WTC11 (cell line): ENCODE measurements around the gene CAMSAP1. TPM values are rescaled to one million over a fixed set of nuclear protein-coding genes. Genes with fewer than 3 reads are reported as not detected.

Experiments
- ATAC-seq: fragments of 200-7000 bp; cut with Tn5 transposase; 2 replicates; pipeline ENCODE4 v1.10.0; 2021; ENCODE audit warnings: mild to moderate bottlenecking, moderate library complexity
- CTCF ChIA-PET: fragments of 300-600 bp; sonication (Branson Sonifier 250); formaldehyde crosslinking; loops from one replicate; lab custom pipeline; 2021; ENCODE audit warnings: antibody characterized with exemption; lab: Charles Lee
- POLR2A ChIA-PET: fragments of 350-600 bp; sonication (Branson Sonifier 250); formaldehyde crosslinking; loops from one replicate; lab custom pipeline; 2021; ENCODE audit warnings: antibody characterized with exemption; lab: Charles Lee
- DNase-seq: peaks from one replicate; pipeline ENCODE4 v3.0.0; 2021; ENCODE audit warnings: low spot score
- H3K27ac Mint-ChIP-seq: 2 replicates; pipeline ENCODE4 v1.8.0; 2021; ENCODE audit warnings: mixed read lengths
- H3K27me3 Mint-ChIP-seq: 2 replicates; pipeline ENCODE4 v1.8.0; 2021; ENCODE audit warnings: low read depth, mild to moderate bottlenecking, moderate library complexity, mixed read lengths
- H3K36me3 Mint-ChIP-seq: 2 replicates; pipeline ENCODE4 v1.8.0; 2021; ENCODE audit warnings: mixed read lengths
- H3K4me1 Mint-ChIP-seq: 2 replicates; pipeline ENCODE4 v1.8.0; 2022; ENCODE audit warnings: mixed read lengths
- H3K4me3 Mint-ChIP-seq: 2 replicates; pipeline ENCODE4 v1.8.0; 2021; ENCODE audit warnings: mild to moderate bottlenecking, moderate library complexity, mixed read lengths
- H3K9me3 Mint-ChIP-seq: 2 replicates; pipeline ENCODE4 v1.8.0; 2021; ENCODE audit warnings: mixed read lengths
- ATF1 ChIP-seq: sonication (generic); formaldehyde crosslinking; IDR thresholded peaks from 2 replicates; pipeline ENCODE4 v1.8.1; 2023; ENCODE audit warnings: mild to moderate bottlenecking, moderate library complexity, missing genetic modification reagents
- CREM ChIP-seq: sonication (generic); formaldehyde crosslinking; IDR thresholded peaks from 2 replicates; pipeline ENCODE4 v1.8.1; 2022; ENCODE audit warnings: mild to moderate bottlenecking, missing genetic modification reagents, moderate library complexity
- FOXP1 ChIP-seq: sonication (generic); formaldehyde crosslinking; IDR thresholded peaks from 2 replicates; pipeline ENCODE4 v1.8.0; 2022; ENCODE audit warnings: missing genetic modification reagents, mild to moderate bottlenecking, moderate library complexity, borderline replicate concordance
- JAZF1 ChIP-seq: fragments of 250-450 bp; sonication (Bioruptor Pico); IDR thresholded peaks from 2 replicates; pipeline ENCODE4 v1.9.0; 2021; ENCODE audit warnings: moderate library complexity, mild to moderate bottlenecking, inconsistent platforms
- MAX ChIP-seq: sonication (generic); formaldehyde crosslinking; IDR thresholded peaks from 2 replicates; pipeline ENCODE4 v1.8.0; 2022; ENCODE audit warnings: mild to moderate bottlenecking, missing genetic modification reagents
- NR1H2 ChIP-seq: sonication (generic); formaldehyde crosslinking; IDR thresholded peaks from 2 replicates; pipeline ENCODE4 v1.9.0; 2021; ENCODE audit warnings: mild to moderate bottlenecking, moderate library complexity, missing genetic modification reagents
- NR3C1 ChIP-seq: sonication (generic); formaldehyde crosslinking; conservative IDR thresholded peaks from 2 replicates; pipeline ENCODE4 v1.8.1; 2023; ENCODE audit warnings: low read depth, mild to moderate bottlenecking, missing genetic modification reagents
- PRRX2 ChIP-seq: fragments of 250-450 bp; sonication (Bioruptor Pico); IDR thresholded peaks from 2 replicates; pipeline ENCODE4 v1.8.0; 2021; ENCODE audit warnings: mild to moderate bottlenecking
- SMAD4 ChIP-seq: sonication (generic); formaldehyde crosslinking; IDR thresholded peaks from 2 replicates; pipeline ENCODE4 v1.8.0; 2022; ENCODE audit warnings: mild to moderate bottlenecking, missing genetic modification reagents
- SP1 ChIP-seq: sonication (generic); formaldehyde crosslinking; conservative IDR thresholded peaks from 2 replicates; pipeline ENCODE4 v1.8.1; 2022; ENCODE audit warnings: missing genetic modification reagents
- TEAD4 ChIP-seq: sonication (generic); formaldehyde crosslinking; IDR thresholded peaks from 2 replicates; pipeline ENCODE4 v1.8.0; 2022; ENCODE audit warnings: mild to moderate bottlenecking, missing genetic modification reagents
- ZNF121 ChIP-seq: sonication (generic); formaldehyde crosslinking; IDR thresholded peaks from 2 replicates; pipeline ENCODE4 v1.8.0; 2023; ENCODE audit warnings: missing genetic modification reagents
- ZNF281 ChIP-seq: sonication (generic); formaldehyde crosslinking; IDR thresholded peaks from 2 replicates; pipeline ENCODE4 v1.8.0; 2023; ENCODE audit warnings: mild to moderate bottlenecking, missing genetic modification reagents
- total RNA-seq: library from RNA; stranded (reverse); gene quantifications from 3 replicates; pipeline ENCODE4 v1.2.3, GENCODE V29; 2021
- TF ChIP-seq, protein P1 (sequence below): fragments of 250-450 bp; sonication (Bioruptor Pico); conservative IDR thresholded peaks from 2 replicates; pipeline ENCODE4 v1.9.0; 2021; ENCODE audit warnings: mild to moderate bottlenecking
- TF ChIP-seq, protein P2 (sequence below): sonication (generic); formaldehyde crosslinking; IDR thresholded peaks from 2 replicates; pipeline ENCODE4 v1.8.0; 2022; ENCODE audit warnings: missing genetic modification reagents
- TF ChIP-seq, protein P3 (sequence below): sonication (generic); formaldehyde crosslinking; IDR thresholded peaks from 2 replicates; pipeline ENCODE4 v1.8.1; 2022; ENCODE audit warnings: low read depth, mild to moderate bottlenecking, moderate library complexity, missing genetic modification reagents, borderline replicate concordance

The CAMSAP1 gene
- total RNA-seq, 1 experiment from 2014 or later: 40.5 TPM

DNA sequence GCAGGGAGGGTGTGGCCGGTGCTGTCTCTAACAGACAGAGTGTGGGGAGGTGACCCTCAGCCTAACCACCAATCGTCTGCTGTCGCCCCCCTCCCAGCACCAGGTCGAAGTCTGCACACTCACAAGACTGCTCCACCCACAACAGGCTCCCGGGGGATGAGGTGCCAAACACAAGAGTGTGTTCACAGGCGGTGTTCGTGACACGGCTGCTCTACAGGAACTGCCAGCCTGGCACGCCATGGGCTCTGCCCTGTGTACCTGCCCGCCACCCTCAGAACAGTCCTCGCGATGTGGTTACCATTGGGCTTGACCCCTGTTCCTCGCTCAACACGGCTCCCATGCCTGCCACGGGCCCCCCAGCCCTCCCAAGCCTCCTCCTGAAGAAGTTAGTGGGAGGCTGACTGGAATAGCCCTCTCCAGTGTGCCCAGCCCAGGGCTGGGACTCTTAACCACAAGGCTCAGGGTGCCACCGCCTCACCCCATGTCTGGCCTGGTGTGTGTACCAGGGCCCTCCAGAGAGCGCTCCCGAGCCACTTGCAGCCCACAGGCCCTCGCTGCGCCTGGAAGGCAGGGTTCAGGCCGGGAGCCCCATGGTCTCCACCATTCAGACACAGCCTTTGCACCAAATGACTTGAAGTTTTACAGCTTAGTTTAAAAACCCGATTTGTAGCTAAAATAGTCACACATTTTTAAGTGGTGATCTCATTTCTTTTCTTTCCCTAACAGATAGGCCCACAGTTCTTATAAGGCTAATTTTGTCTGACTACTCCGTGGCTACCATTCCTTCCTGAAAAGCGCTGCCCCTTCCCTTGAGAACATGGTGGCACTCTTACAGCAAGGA lies 102.5 kb downstream of the CAMSAP1 start:
- no peak overlapping the region for H3K27ac Mint-ChIP-seq
- ChIA-PET POLR2A (no interaction called here), CTCF (interaction anchor here (0.7 to 1.5 kb wide), 4 partner anchors 9 to 334 kb away, joined by 3 to 5 read pairs (median 3); partner anchors contain the start of gene UBAC1)
- no peak overlapping the region for H3K4me3 Mint-ChIP-seq
- DNase-seq: peak; percentile 63
- peak; percentile 87 for ATAC-seq
- TF ChIP-seq, protein P1, sequence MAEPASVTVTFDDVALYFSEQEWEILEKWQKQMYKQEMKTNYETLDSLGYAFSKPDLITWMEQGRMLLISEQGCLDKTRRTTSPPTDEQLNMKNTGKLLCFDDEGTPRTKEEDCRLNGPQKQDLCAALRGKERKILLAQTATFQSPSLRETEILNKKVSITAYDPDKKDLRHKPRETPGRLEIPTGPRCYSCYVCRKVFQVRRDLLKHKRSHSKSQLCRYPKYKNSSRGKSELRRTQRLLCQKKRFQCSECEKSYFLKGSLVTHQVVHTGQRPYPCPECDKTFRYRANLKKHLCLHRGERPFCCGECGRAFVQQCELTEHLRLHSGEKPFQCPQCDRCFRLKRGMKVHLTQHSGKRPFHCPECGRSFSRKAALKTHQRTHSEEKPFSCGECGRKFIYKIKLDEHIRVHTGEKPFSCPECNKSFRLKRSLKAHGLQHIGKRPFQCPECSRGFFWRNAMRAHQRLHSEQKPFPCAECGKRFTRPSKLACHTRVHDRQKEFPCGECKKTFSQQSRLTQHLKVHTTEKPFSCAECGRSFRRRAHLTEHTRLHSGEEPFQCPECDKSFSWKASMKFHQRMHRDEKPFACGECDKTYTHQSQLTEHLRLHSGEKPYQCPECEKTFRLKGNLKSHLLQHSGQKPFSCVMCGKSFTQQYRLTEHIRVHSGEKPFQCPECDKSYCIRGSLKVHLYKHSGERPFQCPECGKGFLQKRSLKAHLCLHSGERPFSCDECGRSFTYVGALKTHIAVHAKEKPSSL (CRISPR knock-in tag): no peak
- TF ChIP-seq, protein P2, sequence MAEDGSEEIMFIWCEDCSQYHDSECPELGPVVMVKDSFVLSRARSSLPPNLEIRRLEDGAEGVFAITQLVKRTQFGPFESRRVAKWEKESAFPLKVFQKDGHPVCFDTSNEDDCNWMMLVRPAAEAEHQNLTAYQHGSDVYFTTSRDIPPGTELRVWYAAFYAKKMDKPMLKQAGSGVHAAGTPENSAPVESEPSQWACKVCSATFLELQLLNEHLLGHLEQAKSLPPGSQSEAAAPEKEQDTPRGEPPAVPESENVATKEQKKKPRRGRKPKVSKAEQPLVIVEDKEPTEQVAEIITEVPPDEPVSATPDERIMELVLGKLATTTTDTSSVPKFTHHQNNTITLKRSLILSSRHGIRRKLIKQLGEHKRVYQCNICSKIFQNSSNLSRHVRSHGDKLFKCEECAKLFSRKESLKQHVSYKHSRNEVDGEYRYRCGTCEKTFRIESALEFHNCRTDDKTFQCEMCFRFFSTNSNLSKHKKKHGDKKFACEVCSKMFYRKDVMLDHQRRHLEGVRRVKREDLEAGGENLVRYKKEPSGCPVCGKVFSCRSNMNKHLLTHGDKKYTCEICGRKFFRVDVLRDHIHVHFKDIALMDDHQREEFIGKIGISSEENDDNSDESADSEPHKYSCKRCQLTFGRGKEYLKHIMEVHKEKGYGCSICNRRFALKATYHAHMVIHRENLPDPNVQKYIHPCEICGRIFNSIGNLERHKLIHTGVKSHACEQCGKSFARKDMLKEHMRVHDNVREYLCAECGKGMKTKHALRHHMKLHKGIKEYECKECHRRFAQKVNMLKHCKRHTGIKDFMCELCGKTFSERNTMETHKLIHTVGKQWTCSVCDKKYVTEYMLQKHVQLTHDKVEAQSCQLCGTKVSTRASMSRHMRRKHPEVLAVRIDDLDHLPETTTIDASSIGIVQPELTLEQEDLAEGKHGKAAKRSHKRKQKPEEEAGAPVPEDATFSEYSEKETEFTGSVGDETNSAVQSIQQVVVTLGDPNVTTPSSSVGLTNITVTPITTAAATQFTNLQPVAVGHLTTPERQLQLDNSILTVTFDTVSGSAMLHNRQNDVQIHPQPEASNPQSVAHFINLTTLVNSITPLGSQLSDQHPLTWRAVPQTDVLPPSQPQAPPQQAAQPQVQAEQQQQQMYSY: no peak
- TF ChIP-seq CREM (CRISPR knock-in tag) (no peak), SMAD4 (CRISPR knock-in tag) (no peak), ZNF121 (CRISPR knock-in tag) (no peak), ZNF281 (CRISPR knock-in tag) (no peak), PRRX2 (CRISPR knock-in tag) (no peak), JAZF1 (no peak), ATF1 (CRISPR knock-in tag) (no peak), NR3C1 (no peak), NR1H2 (CRISPR knock-in tag) (no peak), SP1 (CRISPR knock-in tag) (no peak), TEAD4 (CRISPR knock-in tag) (no peak), FOXP1 (no peak), MAX (CRISPR knock-in tag) (no peak)
- TF ChIP-seq, protein P3, sequence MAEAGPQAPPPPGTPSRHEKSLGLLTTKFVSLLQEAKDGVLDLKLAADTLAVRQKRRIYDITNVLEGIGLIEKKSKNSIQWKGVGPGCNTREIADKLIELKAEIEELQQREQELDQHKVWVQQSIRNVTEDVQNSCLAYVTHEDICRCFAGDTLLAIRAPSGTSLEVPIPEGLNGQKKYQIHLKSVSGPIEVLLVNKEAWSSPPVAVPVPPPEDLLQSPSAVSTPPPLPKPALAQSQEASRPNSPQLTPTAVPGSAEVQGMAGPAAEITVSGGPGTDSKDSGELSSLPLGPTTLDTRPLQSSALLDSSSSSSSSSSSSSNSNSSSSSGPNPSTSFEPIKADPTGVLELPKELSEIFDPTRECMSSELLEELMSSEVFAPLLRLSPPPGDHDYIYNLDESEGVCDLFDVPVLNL (CRISPR knock-in tag): no peak
- peaks cover under 1% of the 10 kb centered on the region; the same call in 1 of the 2 replicates for H3K36me3 Mint-ChIP-seq
- peaks cover 4% of the 10 kb centered on the region; the same call in 1 of the 2 replicates for H3K4me1 Mint-ChIP-seq
- no peaks in the 10 kb centered on the region for H3K27me3 Mint-ChIP-seq
- H3K9me3 Mint-ChIP-seq: peaks cover 6% of the 10 kb centered on the region
